Middle frontal gyrus (tissue), 1 donor: ENCODE results near the gene CTAGE6.
"Not testable (repeated sequence)": the region's sequence is repeated elsewhere in the genome, so short reads cannot be mapped to it uniquely, and the experiment has no call there.

Source experiments
- DNase-seq: peaks from one replicate; pipeline ENCODE4 v3.0.0-alpha.2; 2015; ENCODE audit warnings: low spot score; ENCODE audit errors: extremely low spot score

CTAGE6 gene

DNA sequence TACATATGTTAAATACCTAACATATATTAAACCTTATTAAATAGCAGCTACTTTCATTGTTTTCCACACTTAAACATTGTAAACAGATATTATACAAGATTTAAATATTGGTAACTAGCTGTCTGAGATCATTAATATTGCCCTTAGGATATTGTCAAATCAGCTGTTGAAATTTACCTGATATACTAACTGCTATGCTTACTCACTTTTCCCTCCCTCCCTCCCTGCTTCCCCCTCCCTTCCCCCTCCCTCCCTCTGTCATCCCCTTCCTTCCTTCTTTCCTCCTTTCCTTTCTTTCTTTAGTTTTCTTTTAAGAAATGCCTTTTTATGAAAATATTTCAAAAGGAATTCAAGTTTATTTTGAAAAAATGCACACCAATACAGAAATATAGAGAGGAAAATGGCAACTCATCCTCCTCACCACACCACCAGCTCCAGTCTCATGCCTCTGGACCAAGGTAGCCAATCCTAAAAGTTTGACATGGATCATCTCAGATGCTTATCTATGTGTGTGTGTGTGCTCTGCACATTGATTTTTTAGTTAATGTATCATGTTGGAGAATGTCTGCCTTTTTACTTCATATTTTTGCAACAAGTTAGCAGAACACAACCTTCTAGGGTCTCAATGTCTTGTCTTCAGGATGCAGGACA, 41.8 kb downstream of the CTAGE6 start:
- not testable (repeated sequence) for DNase-seq

DNA sequence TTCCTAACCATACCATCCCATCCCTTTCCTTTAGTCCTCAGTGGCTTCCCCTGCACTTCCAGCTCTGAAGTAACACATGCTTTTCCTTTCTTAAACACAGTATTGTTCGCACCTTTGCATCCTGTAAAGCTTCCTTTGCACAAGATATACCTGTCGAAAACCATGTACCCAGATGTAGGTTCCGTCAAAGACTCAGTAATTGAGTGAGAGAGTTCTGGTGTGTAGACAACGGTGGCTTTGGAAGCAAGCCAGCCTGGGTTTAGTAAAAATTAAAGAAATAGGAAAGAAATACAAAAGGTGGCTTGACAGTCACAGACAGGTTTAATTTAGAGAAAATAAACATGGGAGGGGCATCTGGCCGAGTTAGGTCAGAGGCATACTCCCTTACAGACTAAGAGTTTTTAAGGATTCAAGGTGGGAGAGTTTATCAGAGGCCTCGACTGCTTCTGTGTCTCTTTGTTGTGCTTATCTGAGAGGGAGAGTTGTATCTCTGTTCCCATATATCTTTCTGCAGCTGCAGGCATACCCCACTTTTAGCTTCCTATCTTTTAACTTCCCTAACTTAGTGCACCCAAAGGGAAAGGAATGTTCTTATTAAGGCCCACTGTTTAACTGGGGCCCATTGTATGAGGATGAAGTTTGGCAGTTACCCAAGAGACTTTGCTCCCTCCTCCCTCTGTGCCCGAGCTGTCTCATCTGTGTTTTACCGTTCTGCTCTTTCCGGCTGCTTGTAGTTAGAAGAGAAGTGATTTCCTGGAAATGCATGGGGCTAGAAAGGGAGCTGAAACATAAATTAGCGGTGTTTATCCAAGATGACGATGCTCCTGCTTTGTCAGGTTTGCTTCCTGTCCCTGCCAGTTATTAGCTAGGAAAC, 42.7 kb downstream of the CTAGE6 start:
- DNase-seq, result not testable (repeated sequence)

DNA sequence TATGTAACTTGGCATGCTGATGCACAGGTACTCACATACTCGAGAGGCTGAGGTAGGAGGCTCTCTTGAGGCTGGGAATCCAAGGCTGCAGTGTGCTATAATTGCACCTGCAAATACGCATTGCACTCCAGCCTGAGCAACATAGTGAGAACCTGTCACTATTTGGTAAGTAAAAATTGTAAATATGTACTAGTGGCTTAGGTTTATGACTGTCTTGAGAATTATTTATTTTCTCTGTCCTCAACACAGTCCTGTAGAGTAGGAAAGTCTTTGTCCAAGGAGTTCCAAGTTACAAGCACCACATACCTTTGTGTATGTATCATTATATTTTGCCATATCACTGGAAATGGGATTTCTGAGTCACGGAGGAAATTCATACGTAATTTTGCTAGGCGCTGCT, 45.1 kb downstream of the CTAGE6 start:
- not testable (repeated sequence) for DNase-seq

DNA sequence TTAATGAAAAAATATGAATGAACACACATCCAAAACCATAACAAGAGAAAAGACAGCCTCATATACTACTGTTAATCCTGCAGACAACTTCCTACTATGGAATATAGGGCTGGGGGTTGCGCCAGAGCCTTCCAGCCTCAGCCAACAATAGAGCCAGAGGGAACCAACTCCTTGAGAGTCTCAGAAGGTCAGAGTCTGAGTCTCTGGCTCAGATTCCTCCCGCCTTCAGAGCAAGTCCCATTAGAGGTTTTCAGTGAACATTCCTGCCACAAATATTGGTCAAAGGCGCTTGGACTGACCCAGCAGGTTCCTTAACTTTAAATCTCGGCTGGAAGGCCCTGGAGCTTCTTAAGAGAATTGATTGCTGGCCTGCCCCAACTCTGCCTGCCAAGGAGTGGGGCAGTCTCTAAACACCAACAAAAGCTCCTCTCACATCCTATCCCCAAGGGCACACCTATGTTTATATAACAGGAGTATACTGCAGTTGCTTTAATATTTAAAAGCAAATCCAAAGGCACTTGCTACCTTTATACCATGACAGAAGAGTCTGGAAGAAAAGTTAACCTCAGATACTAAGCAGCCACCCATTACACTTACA, 45.7 kb downstream of the CTAGE6 start:
- not testable (repeated sequence) for DNase-seq

DNA sequence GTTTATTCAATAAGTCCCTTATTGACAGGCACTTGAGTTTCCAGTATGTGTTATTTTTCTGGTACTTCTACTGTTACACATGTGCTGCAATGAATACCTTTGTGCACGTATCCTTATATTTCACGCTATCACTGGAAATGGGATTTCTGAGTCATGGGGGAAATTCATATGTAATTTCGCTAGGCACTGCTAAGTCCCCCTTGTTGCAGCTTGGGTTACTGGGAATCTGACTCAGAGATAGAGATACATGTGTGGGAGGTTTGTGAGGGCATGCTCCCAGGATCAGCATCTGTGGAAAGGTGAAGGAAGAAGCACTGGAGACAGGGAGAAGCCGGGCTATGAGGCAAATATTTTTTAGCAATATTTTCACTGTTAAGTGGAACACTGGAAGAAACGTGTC, 47.6 kb downstream of the CTAGE6 start:
- not testable (repeated sequence) for DNase-seq
